Measurements from ENCODE around the gene TMEM273.

TMEM273 gene

GRCh38 chr10:49139028-49139845 lies 49.0 kb downstream of the TMEM273 start:
- DNase-seq (no peak), ATAC-seq (ENCODE audit: insufficient read depth, low read depth) (no peak)
- Histone ChIP-seq H3K9me3 (ENCODE audit: insufficient read depth, low read length, severe bottlenecking) (no peaks in the 10 kb centered on the region), H3K36me3 (ENCODE audit: insufficient read depth, low read length) (no peaks in the 10 kb centered on the region), H3K79me2 (ENCODE audit: insufficient read depth, low read length) (no peaks in the 10 kb centered on the region), H3K9ac (ENCODE audit: low read depth, low read length) (no peak overlapping the region), H4K20me1 (ENCODE audit: insufficient read depth, low read length) (no peaks in the 10 kb centered on the region), H3K4me1 (ENCODE audit: insufficient read depth, low read length) (peaks cover under 1% of the 10 kb centered on the region; the same call in 1 of the 2 replicates), H3K27me3 (ENCODE audit: insufficient read depth, low read length, poor library complexity) (no peaks in the 10 kb centered on the region), H3K4me3 (ENCODE audit: low read depth in 1 of 2, low read length in 2 of 2) (no peak overlapping the region), H3K4me2 (ENCODE audit: insufficient read depth, low read length) (no peak overlapping the region), H3K27ac (ENCODE audit: low read length) (no peak overlapping the region), H2AFZ (ENCODE audit: low read depth, low read length) (no peak overlapping the region)
- TF ChIP-seq EZH2 (IDR thresholded peaks at IDR 0.05; ENCODE audit: borderline replicate concordance, low read depth, low read length, severe bottlenecking) (no peak), CTCF (IDR thresholded peaks at IDR 0.05; ENCODE audit: borderline replicate concordance, extremely low read depth, low read length, poor library complexity, severe bottlenecking) (no peak)

- Histone ChIP-seq H3K9ac (ENCODE audit: low read depth, low read length) (no peak overlapping the region), H3K9me3 (ENCODE audit: insufficient read depth, low read length, severe bottlenecking) (no peaks in the 10 kb centered on the region), H3K4me2 (ENCODE audit: insufficient read depth, low read length) (no peak overlapping the region), H3K27ac (ENCODE audit: low read length) (no peak overlapping the region), H4K20me1 (ENCODE audit: insufficient read depth, low read length) (no peaks in the 10 kb centered on the region), H3K4me1 (ENCODE audit: insufficient read depth, low read length) (peaks cover 5% of the 10 kb centered on the region), H3K27me3 (ENCODE audit: insufficient read depth, low read length, poor library complexity) (no peaks in the 10 kb centered on the region), H3K79me2 (ENCODE audit: insufficient read depth, low read length) (no peaks in the 10 kb centered on the region), H3K4me3 (ENCODE audit: low read depth in 1 of 2, low read length in 2 of 2) (no peak overlapping the region), H3K36me3 (ENCODE audit: insufficient read depth, low read length) (no peaks in the 10 kb centered on the region), H2AFZ (ENCODE audit: low read depth, low read length) (no peak overlapping the region)
- TF ChIP-seq CTCF (IDR thresholded peaks at IDR 0.05; ENCODE audit: borderline replicate concordance, extremely low read depth, low read length, poor library complexity, severe bottlenecking) (no peak), EZH2 (IDR thresholded peaks at IDR 0.05; ENCODE audit: borderline replicate concordance, low read depth, low read length, severe bottlenecking) (no peak)
- no peak for DNase-seq
- no peak for ATAC-seq (ENCODE audit: insufficient read depth, low read depth)
Measured at GRCh38 chr10:49138361-49138891, 49.8 kb downstream of the TMEM273 start.

- H3K36me3 ChIP-seq (ENCODE audit: insufficient read depth, low read length), result no peaks in the 10 kb centered on the region
- H3K27me3 ChIP-seq (ENCODE audit: insufficient read depth, low read length, poor library complexity), result no peaks in the 10 kb centered on the region
- H3K4me2 ChIP-seq (ENCODE audit: insufficient read depth, low read length), result no peak overlapping the region
- H2AFZ ChIP-seq (ENCODE audit: low read depth, low read length), result no peak overlapping the region
- H3K9me3 ChIP-seq (ENCODE audit: insufficient read depth, low read length, severe bottlenecking), result no peaks in the 10 kb centered on the region
- ATAC-seq (ENCODE audit: insufficient read depth, low read depth), result no peak
- H3K27ac ChIP-seq (ENCODE audit: low read length), result no peak overlapping the region
- DNase-seq, result no peak
- H3K9ac ChIP-seq (ENCODE audit: low read depth, low read length), result no peak overlapping the region
- H3K4me1 ChIP-seq (ENCODE audit: insufficient read depth, low read length), result peaks cover 5% of the 10 kb centered on the region
- no peak overlapping the region for H3K4me3 ChIP-seq (ENCODE audit: low read depth in 1 of 2, low read length in 2 of 2)
- H4K20me1 ChIP-seq (ENCODE audit: insufficient read depth, low read length), result no peaks in the 10 kb centered on the region
- H3K79me2 ChIP-seq (ENCODE audit: insufficient read depth, low read length), result no peaks in the 10 kb centered on the region
- TF ChIP-seq EZH2 (IDR thresholded peaks at IDR 0.05; ENCODE audit: borderline replicate concordance, low read depth, low read length, severe bottlenecking), result no peak
- no peak for TF ChIP-seq CTCF (IDR thresholded peaks at IDR 0.05; ENCODE audit: borderline replicate concordance, extremely low read depth, low read length, poor library complexity, severe bottlenecking)
Measured at GRCh38 chr10:49136525-49136924, 51.7 kb downstream of the TMEM273 start.

Measured in DND-41 (cell line).